GM12878 (cell line): ENCODE data around the gene PUS3. TPM values are rescaled to one million over a fixed set of nuclear protein-coding genes. Genes with fewer than 3 reads are reported as not detected.

ENCODE experiments used
- ATAC-seq: fragments of 200-7000 bp; cut with Tn5 transposase; 3 replicates; pipeline ENCODE4 v1.9.1; 2020; ENCODE audit warnings: mild to moderate bottlenecking, moderate library complexity
- BruUV-seq: library from RNA; stranded (reverse); fragments of 400-500 nt; replicated peaks from 2 replicates; lab custom pipeline; 2021; lab: Mats Ljungman, UMichigan
- CTCF ChIA-PET: fragments of 300-600 bp; sonication (Branson Sonifier 250); formaldehyde crosslinking; extraction: SDS; loops from one replicate; lab custom pipeline; 2021; ENCODE audit warnings: inconsistent platforms; lab: Yijun Ruan, JAX
- POLR2A ChIA-PET: fragments of 350-600 bp; formaldehyde crosslinking; extraction: SDS; loops from one replicate; lab custom pipeline; 2021; ENCODE audit warnings: inconsistent platforms; lab: Charles Lee
- RAD21 ChIA-PET: fragments of 300-600 bp; sonication (Branson Sonifier 250); formaldehyde crosslinking; loops from one replicate; lab custom pipeline; 2023; ENCODE audit warnings: antibody characterized with exemption; ENCODE audit not compliant: unreplicated experiment; lab: Charles Lee
- SMC1A ChIA-PET: fragments of 300-600 bp; sonication (Branson Sonifier 250); formaldehyde crosslinking; loops from one replicate; lab custom pipeline; 2023; ENCODE audit not compliant: unreplicated experiment, uncharacterized antibody; lab: Charles Lee
- DNase-seq: peaks from one replicate; pipeline ENCODE4 v3.0.0-alpha.2; 2011; ENCODE audit warnings: low read depth, low spot score
- FAIRE-seq: peaks from 3 replicates; lab custom pipeline; 2011; peaks lifted over from hg19 to GRCh38; lab: Jason Lieb, UNC
- H2AFZ ChIP-seq: 2 replicates; pipeline ENCODE4 v1.6.0; 2011; ENCODE audit warnings: low read depth, low read length, control low read depth; ENCODE audit not compliant: control insufficient read depth
- H3K27ac ChIP-seq: 2 replicates; pipeline ENCODE4 v1.5.1; 2011; ENCODE audit warnings: control low read depth; ENCODE audit not compliant: control insufficient read depth, insufficient read depth
- H3K27me3 ChIP-seq, 2 experiments: replicated peaks in 1 of 2; 2 replicates each; pipeline versions ENCODE4 v1.6.0 to v1.6.1; 2011; ENCODE audit warnings: low read length in 1 of 2; ENCODE audit not compliant: control insufficient read depth in 2 of 2, insufficient read depth in 2 of 2
- H3K36me3 ChIP-seq, 2 experiments: 2 replicates each; pipeline ENCODE4 v1.5.1; 2011; ENCODE audit warnings: low read length in 1 of 2; ENCODE audit not compliant: control insufficient read depth in 2 of 2, insufficient read depth in 2 of 2
- H3K4me1 ChIP-seq: 2 replicates; pipeline ENCODE4 v1.6.1; 2011; ENCODE audit warnings: mild to moderate bottlenecking, low read length, moderate library complexity, mixed read lengths; ENCODE audit not compliant: control insufficient read depth, insufficient read depth
- H3K4me2 ChIP-seq: 2 replicates; pipeline ENCODE4 v1.6.0; 2011; ENCODE audit warnings: control low read depth; ENCODE audit not compliant: control insufficient read depth, insufficient read depth
- H3K4me3 ChIP-seq: fragments of 200-600 bp; sonication (generic); 2 replicates; pipeline ENCODE4 v1.5.1; 2016
- H3K79me2 ChIP-seq: 2 replicates; pipeline ENCODE4 v1.6.0; 2011; ENCODE audit warnings: low read length; ENCODE audit not compliant: control insufficient read depth, insufficient read depth
- H3K9ac ChIP-seq: 2 replicates; pipeline ENCODE4 v1.8.0; 2011; ENCODE audit warnings: low read length, control low read depth, mixed read lengths; ENCODE audit not compliant: control insufficient read depth, insufficient read depth
- H3K9me3 ChIP-seq: replicated peaks from 3 replicates; pipeline ENCODE4 v1.5.1; 2011; ENCODE audit warnings: mild to moderate bottlenecking, low read length; ENCODE audit not compliant: control insufficient read depth, insufficient read depth
- H4K20me1 ChIP-seq: 2 replicates; pipeline ENCODE4 v1.6.0; 2011; ENCODE audit not compliant: control insufficient read depth, insufficient read depth
- ASH2L ChIP-seq: fragments of 300-600, 200-600 bp; sonication (generic); IDR thresholded peaks from 2 replicates; pipeline ENCODE4 v1.6.1; 2017; ENCODE audit warnings: low read depth, mild to moderate bottlenecking, borderline replicate concordance
- CEBPZ ChIP-seq: fragments of 150-350 bp; IDR thresholded peaks from 2 replicates; pipeline ENCODE4 v1.6.1; 2016; ENCODE audit warnings: low read depth, low read length
- CTCF ChIP-seq, 3 experiments: IDR thresholded peaks in 2 of 3; conservative IDR thresholded peaks in 1 of 3; 2 replicates each; pipeline ENCODE4 v1.5.1; 2011; ENCODE audit warnings: low read depth in 3 of 3, low read length in 3 of 3, mild to moderate bottlenecking in 3 of 3, control low read depth in 2 of 3, moderate library complexity in 2 of 3, inconsistent platforms in 1 of 3, mixed read lengths in 1 of 3; ENCODE audit not compliant: control insufficient read depth in 2 of 3, insufficient read depth in 1 of 3; ENCODE audit errors: extremely low read depth in 1 of 3
- GATAD2B ChIP-seq: fragments of 450-650 bp; conservative IDR thresholded peaks from 2 replicates; pipeline ENCODE4 v1.6.1; 2017; ENCODE audit warnings: low read depth, mild to moderate bottlenecking, moderate library complexity
- IRF3 ChIP-seq: fragments of 450-650 bp; IDR thresholded peaks from 2 replicates; pipeline ENCODE4 v1.6.1; 2014; ENCODE audit warnings: mild to moderate bottlenecking
- JUND ChIP-seq: IDR thresholded peaks from 2 replicates; pipeline ENCODE4 v1.6.1; 2012; ENCODE audit warnings: low read depth, mild to moderate bottlenecking, low read length, improper control_type of control experiment, moderate library complexity
- KAT2A ChIP-seq: conservative IDR thresholded peaks from 2 replicates; pipeline ENCODE4 v1.6.1; 2011; ENCODE audit warnings: low read depth, low read length; ENCODE audit not compliant: control insufficient read depth
- KDM1A ChIP-seq: fragments of 200-600 bp; sonication (generic); IDR thresholded peaks from 2 replicates; pipeline ENCODE4 v1.6.1; 2016; ENCODE audit warnings: borderline replicate concordance
- MTA3 ChIP-seq: IDR thresholded peaks from 2 replicates; pipeline ENCODE4 v1.6.1; 2012; ENCODE audit warnings: low read length, inconsistent platforms, borderline replicate concordance
- NFIC ChIP-seq: IDR thresholded peaks from 2 replicates; pipeline ENCODE4 v1.6.1; 2012; ENCODE audit warnings: low read depth, mild to moderate bottlenecking, inconsistent platforms, low read length, moderate library complexity
- NFXL1 ChIP-seq: fragments of 450-650 bp; IDR thresholded peaks from 2 replicates; pipeline ENCODE4 v1.6.1; 2017; ENCODE audit warnings: antibody characterized with exemption, mild to moderate bottlenecking, borderline replicate concordance
- RBBP5 ChIP-seq: fragments of 200-600 bp; sonication (generic); conservative IDR thresholded peaks from 2 replicates; pipeline ENCODE4 v1.6.1; 2016
- SMC3 ChIP-seq: IDR thresholded peaks from 2 replicates; pipeline ENCODE4 v1.6.1; 2011; ENCODE audit warnings: low read length, improper control_type of control experiment, borderline replicate concordance
- SREBF2 ChIP-seq: IDR thresholded peaks from 2 replicates; pipeline ENCODE4 v1.6.1; 2012; ENCODE audit warnings: mild to moderate bottlenecking, low read length
- STAT3 ChIP-seq: IDR thresholded peaks from 2 replicates; pipeline ENCODE4 v1.6.1; 2011; ENCODE audit warnings: low read depth, low read length, improper control_type of control experiment
- SUPT20H ChIP-seq: IDR thresholded peaks from 2 replicates; pipeline ENCODE4 v1.6.1; 2011; ENCODE audit warnings: low read depth, mild to moderate bottlenecking, low read length, moderate library complexity, borderline replicate concordance; ENCODE audit not compliant: control insufficient read depth
- TAF1 ChIP-seq: IDR thresholded peaks from 2 replicates; pipeline ENCODE4 v1.6.1; 2011; ENCODE audit warnings: mild to moderate bottlenecking, low read depth, low read length, borderline replicate concordance
- TBL1XR1 ChIP-seq: IDR thresholded peaks from 2 replicates; pipeline ENCODE4 v1.6.1; 2012; ENCODE audit warnings: low read depth, low read length, improper control_type of control experiment
- TCF3 ChIP-seq: IDR thresholded peaks from 2 replicates; pipeline ENCODE4 v1.6.1; 2012; ENCODE audit warnings: low read depth, mild to moderate bottlenecking, low read length, borderline replicate concordance; ENCODE audit not compliant: insufficient read depth
- WGBS: methylation state at CpG from one replicate; pipeline ENCODE4 v1.1.6; 2016; ENCODE audit warnings: low lambda C conversion rate; ENCODE audit not compliant: insufficient replicate concordance, insufficient coverage; ENCODE audit errors: missing lambda C conversion rate; 5-methylcytosine and 5-hydroxymethylcytosine counted together
- in situ Hi-C: fragments of 300-500 bp; cut with MboI; formaldehyde crosslinking; loops from 9 replicates; pipeline ENCODE4 v1.14.3; 2018; ENCODE audit warnings: mixed read lengths
- intact Hi-C: fragments of 100-400 bp; cut with micrococcal nuclease; formaldehyde crosslinking; loops from one replicate; pipeline ENCODE4 v1.14.2; 2022; ENCODE audit not compliant: unreplicated experiment
- polyA plus RNA-seq, 11 experiments: library from polyadenylated mRNA; depleted of rRNA in 4 of 11; unstranded in 6 of 11; stranded (reverse) in 5 of 11; fragments of >200 nt; fragmentation: Nextera tagmentation in 4 of 11; fragmentation: Illumina TruSeq in 1 of 11; extraction: Ambion mirVana in 4 of 11; extraction: Trizol in 1 of 11; gene quantifications; 1 replicate in 1 of 11; 2 replicates in 10 of 11; pipeline versions ENCODE4 v1.2.1 to v1.2.3, GENCODE V29; 2011 to 2016; ENCODE audit warnings: inconsistent platforms in 2 of 11, missing spikeins in 2 of 11, low read depth in 1 of 11
- total RNA-seq, 4 experiments: library from RNA; depleted of rRNA in 3 of 4; stranded (reverse); fragments of >200 nt in 3 of 4; fragmentation: Illumina TruSeq in 1 of 4; extraction: Trizol in 1 of 4; gene quantifications; 2 replicates each; pipeline versions ENCODE4 v1.2.1 to v1.2.3, GENCODE V29; 2013 to 2021

PUS3 gene
- total and polyA plus RNA-seq, 10 of the 15 experiments (the other 5 are each of a cell fraction or from before 2014, with no cell fraction given), result 10.9 to 22.4 (median 14.3) TPM

- TF ChIP-seq TAF1, result no peak
- no peak for TF ChIP-seq ASH2L
- TF ChIP-seq CEBPZ, result no peak
- TF ChIP-seq NFIC, result no peak
- no peak for TF ChIP-seq JUND
- TF ChIP-seq NFXL1, result no peak
- no peak for TF ChIP-seq GATAD2B
- TF ChIP-seq KAT2A, result no peak
- no peak for TF ChIP-seq MTA3
- TF ChIP-seq SREBF2, result no peak
Observed at GRCh38 chr11:125940145-125940544, 37.1 kb upstream of the PUS3 start (continued).

GRCh38 chr11:125939081-125939521, 36.1 kb upstream of the PUS3 start:
- Histone ChIP-seq H2AFZ (no peak overlapping the region; the same call in 1 of the 2 replicates), H3K4me3 (no peak overlapping the region), H3K79me2 (no peaks in the 10 kb centered on the region), H3K4me1 (no peaks in the 10 kb centered on the region), H3K4me2 (no peak overlapping the region), H3K27ac (no peak overlapping the region), H3K27me3 (no peaks in the 10 kb centered on the region; a peak in 1 of 4 replicates), H3K9ac (no peak overlapping the region), H3K36me3 (no peaks in the 10 kb centered on the region), H4K20me1 (no peaks in the 10 kb centered on the region), H3K9me3 (no peaks in the 10 kb centered on the region)
- POLR2A ChIA-PET, result no interaction called here
- in situ Hi-C loops, result no loop called here
- DNase-seq (no peak), ATAC-seq (no peak), FAIRE-seq (no peak)
- SMC1A ChIA-PET, result interaction anchor here (1.3 to 1.7 kb wide), 2 partner anchors 254 to 262 kb away, joined by 4 to 6 read pairs; no protein-coding TSS in a partner anchor
- CTCF ChIA-PET, result interaction anchor here (2.6 to 12.1 kb wide), 2 partner anchors 15 to 252 kb away, joined by 5 to 220 read pairs; no protein-coding TSS in a partner anchor
- no TSS peak for BruUV-seq
- WGBS, result 64% methylated on average over 4 of the region's 4 CpGs
- intact Hi-C loops, result no loop called here
- RAD21 ChIA-PET, result no interaction called here
- no peak for TF ChIP-seq CTCF (IDR thresholded peaks at IDR 0.05 in 2 of 3, conservative IDR thresholded peaks at IDR 0.05 in 1 of 3; ENCODE audit: control insufficient read depth in 2 of 3, extremely low read depth in 1 of 3, insufficient read depth in 1 of 3, low read depth in 3 of 3, low read length in 3 of 3)
- TF ChIP-seq SMC3, result no peak
- no peak for TF ChIP-seq TCF3
- TF ChIP-seq IRF3, result no peak
- TF ChIP-seq RBBP5, result no peak
- TF ChIP-seq KDM1A, result no peak
- TF ChIP-seq SUPT20H, result no peak
- no peak for TF ChIP-seq TBL1XR1
- TF ChIP-seq STAT3, result no peak
